Measurements from ENCODE around the gene FBLN7.
A peak's percentile ranks its signal among the peaks of the same experiment; 100 is the strongest.

The FBLN7 gene

DNA sequence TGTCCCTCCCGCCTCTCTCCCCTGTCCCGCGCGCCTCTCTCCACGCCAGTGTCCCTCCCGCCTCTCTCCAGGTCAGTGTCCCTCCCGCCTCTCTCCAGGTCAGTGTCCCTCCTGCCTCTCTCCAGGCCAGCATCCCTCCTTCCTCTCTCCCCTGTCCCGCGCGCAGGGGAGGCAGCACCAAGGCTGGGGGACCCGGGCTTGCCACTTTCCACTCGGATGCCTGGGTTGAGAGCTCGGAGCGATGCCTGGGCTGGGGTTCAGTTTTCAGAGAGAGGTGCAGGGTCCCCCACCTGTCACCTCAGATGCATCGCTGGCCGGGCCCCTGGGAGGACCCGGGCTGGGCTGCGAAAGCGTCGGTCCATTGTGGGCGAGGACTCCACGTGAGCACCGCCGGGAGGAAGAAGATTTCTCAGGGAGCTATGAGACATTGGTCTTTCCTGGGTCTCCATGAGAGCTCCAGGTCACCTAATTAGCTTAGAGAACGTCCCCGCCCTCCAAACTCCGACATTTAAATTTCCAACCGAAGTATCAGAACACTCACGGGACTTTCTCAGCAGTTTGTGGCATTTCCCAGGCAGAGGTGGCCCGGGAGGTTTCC is 2.1 kb downstream of the FBLN7 start:
- TF ChIP-seq Cebpa-rat (IDR thresholded peaks at IDR 0.05): no peak
- H3K27me3 ChIP-seq: peaks cover 47 to 70% (median 58%) of the 10 kb centered on the region in 11 experiments
- H3K4me1 ChIP-seq: peaks cover 12 to 37% (median 25%) of the 10 kb centered on the region in 10 experiments
- H3K4me2 ChIP-seq: peak overlapping the region in 9 of 11 experiments; percentile 4 to 61 (median 30); a peak in 13 of 22 replicates
- no peak overlapping the region for H3K9ac ChIP-seq
- peaks cover 0 to 8% (median 0%) of the 10 kb centered on the region in 11 experiments; a peak in 2 of 22 replicates for H4K20me1 ChIP-seq
- H3K27ac ChIP-seq: no peak overlapping the region
- H3K4me3 ChIP-seq: peak overlapping the region in 3 of 10 experiments; percentile 12 to 37 (median 26); a peak in 2 of 20 replicates
- no peaks in the 10 kb centered on the region for H3K9me3 ChIP-seq (replicated peaks in 1 of 11)
- no peaks in the 10 kb centered on the region for H3K36me3 ChIP-seq

DNA sequence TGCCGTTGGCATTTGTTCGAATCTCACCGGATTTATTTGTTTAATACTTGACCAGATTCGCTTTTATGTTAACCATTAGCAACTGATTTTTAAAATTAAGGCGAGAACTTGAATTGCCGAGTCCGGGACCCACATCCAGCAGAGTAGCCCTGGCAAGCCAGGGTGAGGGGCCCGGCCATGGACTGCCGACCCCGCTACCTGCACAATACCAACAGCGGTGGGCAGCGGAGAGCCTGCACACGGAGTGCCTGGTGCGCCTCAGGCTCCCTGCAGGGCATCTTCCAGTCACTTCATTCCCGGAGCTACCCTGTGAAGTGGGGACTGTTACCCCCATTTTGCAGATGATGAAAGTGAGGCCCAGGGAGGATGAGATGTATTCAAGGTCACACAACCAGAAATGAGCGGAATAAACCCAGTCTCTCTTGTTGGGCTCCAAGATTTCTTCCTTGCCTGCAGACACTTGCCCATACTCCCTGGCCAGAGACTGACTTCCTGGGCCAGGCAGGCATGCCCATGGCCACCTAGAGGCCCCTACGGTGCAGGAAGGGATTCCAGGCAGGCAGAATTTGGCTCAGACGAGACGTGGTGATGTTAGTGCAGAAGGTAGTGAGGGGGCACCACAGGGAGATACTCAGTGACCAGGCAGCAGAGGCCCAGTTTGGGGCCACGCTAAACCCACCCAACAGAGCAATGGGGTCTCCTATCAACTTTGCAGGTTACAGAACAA is 2.9 kb downstream of the FBLN7 start:
- H3K36me3 ChIP-seq: no peaks in the 10 kb centered on the region
- peaks cover 12 to 33% (median 24%) of the 10 kb centered on the region in 10 experiments for H3K4me1 ChIP-seq
- no peaks in the 10 kb centered on the region for H3K9me3 ChIP-seq (replicated peaks in 1 of 11)
- H3K9ac ChIP-seq: no peak overlapping the region
- H3K4me2 ChIP-seq: no peak overlapping the region
- TF ChIP-seq Cebpa-rat (IDR thresholded peaks at IDR 0.05): no peak
- H3K4me3 ChIP-seq: no peak overlapping the region
- peaks cover 47 to 70% (median 58%) of the 10 kb centered on the region in 11 experiments for H3K27me3 ChIP-seq
- no peak overlapping the region for H3K27ac ChIP-seq
- peaks cover 0 to 8% (median 0%) of the 10 kb centered on the region in 11 experiments; a peak in 2 of 22 replicates for H4K20me1 ChIP-seq

DNA sequence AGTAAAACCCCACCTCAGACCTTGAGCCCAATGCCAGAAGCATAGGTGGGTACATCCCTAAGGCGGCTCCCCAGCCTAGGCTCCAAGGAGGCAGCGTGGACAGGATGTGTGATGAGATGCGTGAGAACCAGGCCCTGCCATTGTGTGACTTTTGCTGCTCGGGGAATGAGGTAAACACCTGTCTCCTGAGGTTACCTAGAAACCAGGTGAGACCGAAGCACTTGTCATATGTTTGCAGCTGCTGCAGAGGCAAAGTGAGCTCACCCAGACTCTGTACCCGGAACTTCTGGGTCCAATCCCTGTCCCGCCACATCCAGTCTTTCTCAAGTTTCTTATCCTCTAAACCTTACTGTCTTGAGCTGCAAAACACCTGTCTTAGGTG is 3.4 kb downstream of the FBLN7 start:
- Histone ChIP-seq H3K36me3 (no peaks in the 10 kb centered on the region), H3K27me3 (peaks cover 47 to 66% (median 58%) of the 10 kb centered on the region in 11 experiments)
- no peak for TF ChIP-seq Cebpa-rat (IDR thresholded peaks at IDR 0.05)

DNA sequence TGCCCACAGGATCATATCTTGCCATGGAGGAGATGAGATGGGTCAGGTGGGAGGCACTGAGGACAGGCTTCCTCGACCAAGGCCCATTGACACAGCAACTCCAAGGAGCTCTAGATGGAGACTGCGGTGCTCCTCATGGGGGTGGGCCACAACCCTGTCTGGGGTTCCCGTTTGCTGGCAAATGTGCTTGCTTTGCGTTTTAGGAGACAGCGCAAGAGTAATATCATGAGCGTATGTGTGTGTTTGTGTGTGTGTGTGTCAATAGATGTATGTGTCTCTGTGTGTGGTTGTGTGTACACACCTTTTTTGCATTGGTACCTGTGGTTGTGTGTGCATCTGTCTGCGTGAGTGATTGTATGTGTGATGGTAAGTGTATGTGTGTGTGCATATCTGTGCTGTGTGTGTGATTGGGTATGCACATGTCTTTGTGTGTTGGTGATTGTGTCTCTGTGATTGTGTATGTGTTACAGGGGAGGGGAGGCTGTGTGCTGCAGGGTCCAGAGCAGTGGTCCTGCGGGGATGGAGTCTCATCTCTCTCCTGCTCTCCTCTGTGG is 4.4 kb downstream of the FBLN7 start:
- H4K20me1 ChIP-seq: peaks cover 0 to 8% (median 0%) of the 10 kb centered on the region in 11 experiments; a peak in 2 of 22 replicates
- H3K27me3 ChIP-seq: peaks cover 47 to 57% (median 55%) of the 10 kb centered on the region in 11 experiments
- peaks cover 6 to 17% (median 11%) of the 10 kb centered on the region in 10 experiments for H3K4me1 ChIP-seq
- no peak for TF ChIP-seq Cebpa-rat (IDR thresholded peaks at IDR 0.05)
- H3K36me3 ChIP-seq: no peaks in the 10 kb centered on the region
- no peak overlapping the region for H3K27ac ChIP-seq
- no peak overlapping the region for H3K4me2 ChIP-seq
- H3K4me3 ChIP-seq: no peak overlapping the region
- peaks cover 0 to under 1% (median 0%) of the 10 kb centered on the region in 11 experiments; a peak in 1 of 22 replicates for H3K9me3 ChIP-seq (replicated peaks in 1 of 11)
- no peak overlapping the region for H3K9ac ChIP-seq

More for the DNA sequence above, 3.4 kb downstream of the FBLN7 start:
- Histone ChIP-seq H3K4me2 (no peak overlapping the region), H3K9ac (no peak overlapping the region), H3K27ac (no peak overlapping the region), H3K9me3 (replicated peaks in 1 of 11) (no peaks in the 10 kb centered on the region), H4K20me1 (peaks cover 0 to 8% (median 0%) of the 10 kb centered on the region in 11 experiments; a peak in 2 of 22 replicates), H3K4me1 (peaks cover 12 to 27% (median 21%) of the 10 kb centered on the region in 10 experiments), H3K4me3 (no peak overlapping the region)

DNA sequence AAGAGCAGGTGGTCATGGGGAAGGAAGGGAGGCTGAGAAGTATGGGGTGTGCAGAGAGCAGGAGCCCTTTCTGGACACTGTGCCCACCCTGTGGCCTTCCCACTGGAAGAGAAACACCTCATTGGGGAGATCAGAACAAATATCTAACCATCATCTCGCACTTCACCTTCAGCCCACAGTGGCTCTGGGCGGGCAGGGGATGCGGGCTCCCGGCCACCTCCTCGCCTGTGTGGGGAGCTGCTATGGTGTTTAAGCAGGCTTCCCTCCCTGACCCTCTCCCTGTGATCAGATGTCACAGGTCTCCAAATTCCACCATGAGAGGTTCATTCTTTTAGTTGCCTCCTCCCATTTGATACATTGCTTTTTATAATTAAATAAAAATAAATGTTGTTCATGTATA is 5.0 kb downstream of the FBLN7 start:
- Histone ChIP-seq H3K9me3 (replicated peaks in 1 of 11) (peaks cover 0 to 6% (median 0%) of the 10 kb centered on the region in 11 experiments; a peak in 3 of 22 replicates), H3K4me2 (no peak overlapping the region), H3K36me3 (no peaks in the 10 kb centered on the region), H3K27ac (no peak overlapping the region), H3K9ac (no peak overlapping the region), H3K4me1 (peaks cover under 1 to 12% (median 6%) of the 10 kb centered on the region in 10 experiments; a peak in 19 of 20 replicates), H3K4me3 (no peak overlapping the region), H3K27me3 (peaks cover 41 to 51% (median 50%) of the 10 kb centered on the region in 11 experiments), H4K20me1 (peaks cover 0 to 8% (median 0%) of the 10 kb centered on the region in 11 experiments; a peak in 2 of 22 replicates)
- TF ChIP-seq Cebpa-rat (IDR thresholded peaks at IDR 0.05): no peak

DNA sequence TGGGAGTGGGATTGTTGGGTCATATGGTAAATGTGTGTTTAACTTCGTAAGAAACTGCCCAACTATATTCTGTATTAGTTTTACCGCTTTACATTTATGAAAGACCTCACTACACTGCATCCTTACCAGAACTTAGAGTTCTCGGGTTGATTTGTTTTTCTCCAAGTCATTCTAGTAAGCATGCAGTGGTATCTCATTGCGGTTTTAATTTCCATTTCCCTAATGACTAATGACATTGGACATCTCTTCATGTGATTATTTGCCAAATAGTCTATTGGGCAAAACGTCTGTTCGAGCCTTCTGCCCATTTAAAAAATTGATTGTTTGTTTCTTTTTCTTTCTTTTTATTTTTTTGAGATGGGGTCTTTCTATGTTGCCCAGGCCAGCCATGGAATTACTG is 6.8 kb downstream of the FBLN7 start:
- H3K27ac ChIP-seq: no peak overlapping the region
- H3K36me3 ChIP-seq: no peaks in the 10 kb centered on the region
- peaks cover 0 to 8% (median 0%) of the 10 kb centered on the region in 11 experiments; a peak in 2 of 22 replicates for H4K20me1 ChIP-seq
- peaks cover 0 to 8% (median 0%) of the 10 kb centered on the region in 11 experiments; a peak in 3 of 22 replicates for H3K9me3 ChIP-seq (replicated peaks in 1 of 11)
- TF ChIP-seq Cebpa-rat (IDR thresholded peaks at IDR 0.05): no peak
- peaks cover 26 to 33% (median 33%) of the 10 kb centered on the region in 11 experiments for H3K27me3 ChIP-seq
- no peak overlapping the region for H3K9ac ChIP-seq
- no peak overlapping the region for H3K4me2 ChIP-seq
- no peak overlapping the region for H3K4me3 ChIP-seq
- peaks cover 4 to 23% (median 21%) of the 10 kb centered on the region in 10 experiments; a peak in 19 of 20 replicates for H3K4me1 ChIP-seq

DNA sequence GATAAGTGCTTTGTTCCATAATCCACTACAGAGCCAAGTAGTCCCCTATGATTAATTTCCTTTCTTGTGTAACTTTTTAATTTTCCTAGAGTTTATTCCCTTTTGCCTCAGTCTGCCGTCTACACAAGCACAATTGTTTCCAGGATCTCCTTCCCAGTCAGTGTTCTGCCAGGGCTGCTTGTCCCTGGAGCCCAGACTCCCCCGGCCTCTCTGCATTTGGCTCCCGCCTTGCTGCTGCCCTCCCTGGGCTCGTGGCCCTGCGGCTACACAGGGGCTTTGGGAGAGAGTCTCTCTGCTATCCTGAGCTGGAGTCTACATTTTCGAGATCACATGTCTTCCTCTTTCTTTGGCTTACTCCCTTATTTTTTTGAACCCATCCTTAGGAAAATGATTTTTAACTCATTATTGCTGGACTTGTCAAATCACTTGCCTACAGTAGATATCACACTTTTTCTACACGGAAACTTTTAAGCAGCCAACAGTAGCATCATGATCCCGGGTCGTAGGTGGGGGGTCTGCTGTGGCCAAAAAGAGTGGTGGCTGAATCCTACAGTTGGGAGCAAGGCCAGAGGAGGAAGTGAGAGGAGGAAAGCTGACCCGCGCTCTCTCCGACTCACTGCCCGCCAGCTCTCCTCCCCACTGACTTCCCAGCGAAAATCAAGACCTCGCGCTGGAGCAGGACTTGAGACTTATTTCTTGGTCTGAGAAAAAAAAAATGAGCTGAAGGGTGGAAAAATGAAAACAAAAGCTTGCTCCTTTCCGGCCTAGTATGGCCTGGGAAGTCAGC is 9.4 kb downstream of the FBLN7 start:
- Histone ChIP-seq H3K9ac (no peak overlapping the region), H3K9me3 (replicated peaks in 1 of 11) (peaks cover 0 to 8% (median 0%) of the 10 kb centered on the region in 11 experiments; a peak in 3 of 22 replicates), H3K4me1 (peaks cover 10 to 37% (median 28%) of the 10 kb centered on the region in 10 experiments; a peak in 19 of 20 replicates), H3K27ac (no peak overlapping the region), H3K36me3 (no peaks in the 10 kb centered on the region), H3K4me2 (peak overlapping the region in 2 of 11 experiments; percentile 56 to 80; a peak in 1 of 22 replicates), H4K20me1 (no peaks in the 10 kb centered on the region), H3K4me3 (no peak overlapping the region), H3K27me3 (peaks cover 0 to 7% (median 7%) of the 10 kb centered on the region in 11 experiments; a peak in 15 of 22 replicates)
- no peak for TF ChIP-seq Cebpa-rat (IDR thresholded peaks at IDR 0.05)

DNA sequence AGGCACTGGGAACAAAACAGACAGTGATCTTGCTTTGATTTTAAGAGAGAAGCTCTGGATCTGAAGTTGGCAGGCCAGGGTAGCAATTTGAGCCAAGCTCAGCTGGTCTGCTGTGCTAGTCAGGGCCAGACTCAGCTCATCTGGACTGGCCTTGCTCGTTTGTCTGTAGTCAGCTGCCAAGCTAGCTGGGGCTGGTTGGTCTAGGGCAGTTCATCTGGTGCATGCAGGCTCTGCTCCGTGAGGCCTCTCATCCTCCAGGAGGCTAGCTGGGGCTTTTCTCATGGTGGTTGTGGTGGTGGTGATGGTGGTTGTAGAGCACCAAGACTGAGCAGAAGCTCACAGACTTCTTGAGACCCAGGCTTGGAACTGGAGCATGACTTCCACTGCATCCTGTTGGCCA is 10.3 kb downstream of the FBLN7 start:
- Histone ChIP-seq H3K27ac (no peak overlapping the region), H3K36me3 (no peaks in the 10 kb centered on the region), H4K20me1 (no peaks in the 10 kb centered on the region), H3K9ac (no peak overlapping the region), H3K27me3 (no peaks in the 10 kb centered on the region), H3K4me1 (peaks cover 10 to 45% (median 31%) of the 10 kb centered on the region in 10 experiments; a peak in 19 of 20 replicates), H3K4me2 (peak overlapping the region in 9 of 11 experiments; percentile 9 to 80 (median 56); a peak in 15 of 22 replicates), H3K9me3 (replicated peaks in 1 of 11) (peaks cover 0 to 8% (median 0%) of the 10 kb centered on the region in 11 experiments; a peak in 4 of 22 replicates), H3K4me3 (no peak overlapping the region)
- TF ChIP-seq Cebpa-rat (IDR thresholded peaks at IDR 0.05): no peak
